ENCODE data around the gene KCNJ10.

DNA sequence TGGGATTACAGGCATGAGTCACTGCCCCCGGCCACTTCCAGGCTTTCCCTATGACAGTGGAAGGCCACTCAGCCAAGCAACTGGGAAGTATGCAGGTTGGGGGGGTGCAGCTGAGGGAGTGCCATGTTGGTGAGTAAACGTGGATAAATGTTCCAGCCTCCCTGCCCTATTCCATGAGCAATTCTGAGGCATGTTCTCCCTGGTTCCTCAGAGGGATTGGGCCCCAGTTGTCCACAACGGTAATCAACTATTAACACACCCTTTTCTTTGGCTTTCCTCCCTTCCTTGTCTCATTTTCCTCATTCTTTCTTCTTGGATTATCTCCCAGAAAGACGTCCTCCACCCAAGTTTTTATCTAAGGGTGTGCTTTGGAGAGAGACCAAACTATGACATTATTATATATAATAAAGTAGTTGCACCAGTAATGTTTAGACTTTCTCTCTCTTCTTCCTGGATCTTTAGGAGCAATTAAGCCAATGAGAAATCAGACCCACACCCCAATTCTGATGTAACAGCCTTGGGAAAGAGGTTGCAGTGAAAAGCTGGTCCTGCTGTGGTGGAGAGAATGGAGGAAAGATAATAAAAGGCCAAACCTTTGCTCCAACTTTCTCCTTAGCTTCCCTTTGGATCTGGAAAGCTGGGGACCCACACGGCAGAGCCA is 109.1 kb downstream of the KCNJ10 start:
- TF ChIP-seq, protein P1, sequence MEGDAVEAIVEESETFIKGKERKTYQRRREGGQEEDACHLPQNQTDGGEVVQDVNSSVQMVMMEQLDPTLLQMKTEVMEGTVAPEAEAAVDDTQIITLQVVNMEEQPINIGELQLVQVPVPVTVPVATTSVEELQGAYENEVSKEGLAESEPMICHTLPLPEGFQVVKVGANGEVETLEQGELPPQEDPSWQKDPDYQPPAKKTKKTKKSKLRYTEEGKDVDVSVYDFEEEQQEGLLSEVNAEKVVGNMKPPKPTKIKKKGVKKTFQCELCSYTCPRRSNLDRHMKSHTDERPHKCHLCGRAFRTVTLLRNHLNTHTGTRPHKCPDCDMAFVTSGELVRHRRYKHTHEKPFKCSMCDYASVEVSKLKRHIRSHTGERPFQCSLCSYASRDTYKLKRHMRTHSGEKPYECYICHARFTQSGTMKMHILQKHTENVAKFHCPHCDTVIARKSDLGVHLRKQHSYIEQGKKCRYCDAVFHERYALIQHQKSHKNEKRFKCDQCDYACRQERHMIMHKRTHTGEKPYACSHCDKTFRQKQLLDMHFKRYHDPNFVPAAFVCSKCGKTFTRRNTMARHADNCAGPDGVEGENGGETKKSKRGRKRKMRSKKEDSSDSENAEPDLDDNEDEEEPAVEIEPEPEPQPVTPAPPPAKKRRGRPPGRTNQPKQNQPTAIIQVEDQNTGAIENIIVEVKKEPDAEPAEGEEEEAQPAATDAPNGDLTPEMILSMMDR (IDR thresholded peaks at IDR 0.05; ENCODE audit: low read length) = no peak
- TF ChIP-seq EZH2 (IDR thresholded peaks at IDR 0.05; ENCODE audit: borderline replicate concordance, low read length) = no peak
